Inflammatory macrophage (primary cell): ENCODE data around the gene PLCH2.

Experiments used
- DNase-seq, 2 donors: peaks; one replicate each; pipeline ENCODE4 v3.0.0-alpha.2; 2020 to 2022

PLCH2 gene

GRCh38 chr1:2533365-2533764 is 57.3 kb downstream of the PLCH2 start:
- DNase-seq = no peak

GRCh38 chr1:2534315-2534686 is 58.2 kb downstream of the PLCH2 start:
- DNase-seq = no peak

DNA sequence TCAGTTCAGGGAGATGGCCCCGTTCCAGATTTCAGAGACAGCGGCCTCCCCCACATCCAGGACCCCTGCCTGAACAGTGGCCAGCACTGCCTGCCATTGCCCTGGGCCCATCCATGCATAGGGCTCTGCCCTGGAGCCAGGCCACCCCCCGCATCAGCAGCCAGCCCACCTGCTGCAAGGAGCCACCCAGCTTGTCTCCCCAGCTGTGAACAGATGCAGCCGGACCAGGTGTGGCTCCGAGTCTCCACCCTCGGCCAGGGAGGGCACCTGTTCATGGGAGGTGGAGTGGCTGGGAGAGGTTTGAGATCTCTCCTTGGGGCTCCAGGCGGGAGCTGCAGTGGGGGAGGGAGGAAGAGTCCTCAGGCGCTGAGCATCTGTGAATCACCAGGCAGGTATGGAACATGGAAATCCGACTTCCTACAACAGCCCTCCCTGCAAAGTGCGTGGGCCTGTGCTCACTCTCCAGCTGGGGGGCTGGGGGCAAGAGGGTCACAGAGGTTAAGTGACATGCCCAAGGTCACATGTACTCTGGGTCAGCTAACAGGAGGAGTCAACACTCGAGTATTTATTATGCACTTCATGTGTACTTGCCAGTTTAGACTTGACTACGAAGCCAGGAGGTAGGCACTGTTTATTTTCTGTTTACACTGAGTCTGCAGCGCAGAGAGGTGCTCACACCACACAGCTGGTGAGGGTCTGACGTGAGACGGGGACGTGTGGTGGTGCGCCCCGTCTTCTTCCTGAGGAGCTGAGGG is 58.8 kb downstream of the PLCH2 start:
- DNase-seq = no peak

DNA sequence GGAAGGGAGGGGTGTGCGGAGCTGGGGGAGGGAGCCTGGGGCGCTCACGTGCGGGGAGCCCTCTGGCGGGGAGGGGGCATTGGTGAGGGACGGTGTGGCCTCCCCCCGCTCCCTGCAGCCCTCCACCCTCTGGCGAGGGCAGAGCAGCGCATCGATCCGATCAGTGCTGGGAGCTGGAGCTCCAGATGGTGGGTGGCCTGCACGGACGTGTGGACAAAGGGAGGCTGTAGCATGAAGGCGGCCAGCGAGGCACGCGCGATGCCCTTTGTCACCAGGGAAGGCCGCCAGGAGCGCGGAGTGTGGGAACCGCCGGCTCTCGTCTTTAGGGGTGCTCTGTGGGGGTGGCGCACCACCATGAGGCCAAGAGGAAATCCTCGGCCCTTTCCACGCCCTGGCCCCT is 59.4 kb downstream of the PLCH2 start:
- no peak for DNase-seq

- no peak for DNase-seq
These were observed 59.9 kb downstream of the PLCH2 start for GRCh38 chr1:2535981-2536380.

GRCh38 chr1:2537784-2538115 is 61.7 kb downstream of the PLCH2 start:
- DNase-seq = no peak

- DNase-seq = no peak
These were observed 62.3 kb downstream of the PLCH2 start for GRCh38 chr1:2538376-2538775.

GRCh38 chr1:2538872-2539271 is 62.8 kb downstream of the PLCH2 start:
- DNase-seq = no peak

DNA sequence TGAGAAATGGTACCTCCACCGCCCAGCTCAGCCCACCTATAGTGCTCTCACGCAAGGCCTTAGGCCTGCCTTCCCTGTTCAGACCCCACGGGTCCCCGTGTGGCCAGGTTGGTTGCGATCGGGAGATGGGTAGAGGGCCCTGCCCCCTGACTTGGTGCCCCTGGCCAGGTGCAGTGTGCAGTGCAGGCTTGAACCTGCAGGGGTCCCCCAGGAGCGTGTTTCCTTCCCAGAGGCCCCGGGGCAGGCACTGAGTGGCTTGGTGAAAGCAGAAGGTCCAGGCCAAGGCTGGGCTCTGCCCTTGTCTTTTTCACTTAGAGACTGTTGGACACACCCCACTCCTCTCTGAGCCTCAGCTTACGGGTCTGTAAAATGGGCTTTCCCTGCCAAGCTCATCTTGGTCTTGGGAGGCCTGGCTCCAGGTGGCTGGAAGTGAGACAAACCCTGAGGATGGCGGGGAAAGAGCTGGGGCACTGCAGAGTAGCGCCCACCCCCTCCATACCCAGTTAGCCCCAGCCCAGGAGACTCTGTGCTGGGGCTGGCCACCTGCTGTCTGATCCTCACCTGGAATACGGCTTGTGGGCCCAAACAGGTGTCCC is 63.3 kb downstream of the PLCH2 start:
- DNase-seq = no peak

- DNase-seq = no peak
These were observed 64.9 kb downstream of the PLCH2 start for GRCh38 chr1:2540816-2541492.

DNA sequence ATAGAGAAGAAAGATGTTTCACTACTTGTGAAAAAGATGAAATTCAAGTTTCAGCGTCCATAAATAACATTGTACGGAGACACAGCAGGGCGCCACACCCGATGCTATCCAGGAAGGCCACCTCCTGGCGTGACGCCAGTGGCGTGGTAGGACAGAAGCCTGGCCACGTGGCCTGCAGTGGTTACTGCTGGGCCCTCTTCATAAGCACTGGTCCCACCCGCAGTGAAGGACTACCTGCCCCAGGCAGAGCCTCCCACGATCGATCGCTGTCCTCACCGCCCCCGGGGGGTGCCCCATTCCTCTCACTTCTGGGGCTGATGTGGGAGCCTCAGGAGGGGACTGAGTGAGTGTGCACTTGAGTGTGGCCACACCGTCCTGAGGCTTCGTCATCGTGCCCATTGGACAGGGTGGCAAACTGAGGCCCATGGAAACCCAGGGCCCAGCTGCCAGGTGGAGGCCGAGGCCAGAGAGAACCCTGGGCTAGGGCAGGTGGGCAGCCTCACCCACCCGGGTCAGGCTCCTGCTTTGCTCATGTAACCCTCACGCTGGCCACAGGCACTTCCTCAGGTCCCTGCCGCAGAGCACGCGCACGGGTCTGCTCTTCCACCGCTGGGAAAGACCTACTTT is 65.6 kb downstream of the PLCH2 start:
- no peak for DNase-seq

- DNase-seq = no peak
These were observed 66.3 kb downstream of the PLCH2 start for GRCh38 chr1:2542246-2542915.

DNA sequence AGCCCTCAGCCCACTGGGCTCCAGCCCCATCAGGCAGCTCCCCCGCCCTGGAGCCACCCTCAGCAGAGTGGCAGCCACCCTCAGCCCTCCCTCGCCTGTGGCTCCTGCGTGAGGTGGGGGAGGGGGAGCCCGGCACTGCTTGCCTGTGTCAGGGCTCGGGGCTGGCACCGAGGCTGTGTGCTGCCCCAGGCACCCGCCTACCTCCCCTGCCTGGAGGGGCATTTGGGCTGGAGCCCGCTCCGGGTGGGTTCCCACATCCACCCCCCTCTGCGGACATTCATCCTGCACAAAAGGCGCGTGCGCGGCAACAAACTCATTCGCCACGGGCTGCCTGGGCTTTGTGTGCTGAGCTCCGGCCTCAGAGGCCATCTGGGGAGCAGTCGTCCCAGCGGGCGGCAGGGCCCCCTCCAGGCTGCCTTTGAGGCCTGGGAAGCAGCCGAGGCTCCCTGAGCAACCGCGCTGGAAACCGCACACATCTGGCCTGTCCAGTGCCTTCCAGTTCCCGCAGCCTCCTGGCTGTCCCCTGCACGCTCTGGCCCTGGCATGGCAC is 67.5 kb downstream of the PLCH2 start:
- no peak for DNase-seq

DNA sequence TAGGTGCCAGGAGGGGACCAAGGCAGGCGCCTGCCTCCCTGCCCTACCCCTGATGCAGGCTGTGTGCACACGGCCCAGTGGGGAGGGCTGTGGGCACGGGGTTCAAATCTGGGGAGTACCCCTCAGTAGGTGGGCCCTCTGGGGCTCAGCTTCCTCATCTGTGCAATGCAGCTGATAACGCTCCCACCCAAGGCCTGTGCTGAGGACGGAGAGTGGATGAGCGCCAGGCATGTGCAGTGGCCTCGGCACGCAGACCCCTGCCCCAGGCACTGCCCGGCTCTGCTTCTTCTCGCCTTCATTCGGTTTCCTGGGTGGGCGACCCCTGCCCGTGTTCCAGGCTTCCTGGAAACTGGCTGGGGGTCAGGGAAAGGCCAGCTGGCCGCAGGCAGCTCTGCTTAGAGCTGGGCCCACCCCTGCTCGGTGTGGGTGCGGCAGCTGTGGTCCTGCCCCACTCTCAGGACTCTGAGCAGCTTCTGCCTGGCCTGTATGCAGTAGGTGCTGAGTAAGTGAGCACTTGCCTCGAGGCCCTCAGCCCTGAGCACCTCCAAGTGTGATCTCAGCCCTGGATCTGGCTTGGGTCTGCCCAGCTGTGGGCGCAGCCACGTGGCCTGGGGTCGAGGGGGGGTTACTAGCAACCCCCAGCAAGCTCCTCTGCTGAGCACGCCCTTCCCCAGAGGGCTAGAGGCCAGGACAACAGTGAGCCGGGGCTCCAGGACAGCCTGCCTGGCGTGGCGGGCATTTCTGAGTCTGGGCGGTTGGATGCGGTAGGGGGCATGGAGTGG is 68.2 kb downstream of the PLCH2 start:
- no peak for DNase-seq

GRCh38 chr1:2544875-2545640 is 69.0 kb downstream of the PLCH2 start:
- no peak for DNase-seq

DNA sequence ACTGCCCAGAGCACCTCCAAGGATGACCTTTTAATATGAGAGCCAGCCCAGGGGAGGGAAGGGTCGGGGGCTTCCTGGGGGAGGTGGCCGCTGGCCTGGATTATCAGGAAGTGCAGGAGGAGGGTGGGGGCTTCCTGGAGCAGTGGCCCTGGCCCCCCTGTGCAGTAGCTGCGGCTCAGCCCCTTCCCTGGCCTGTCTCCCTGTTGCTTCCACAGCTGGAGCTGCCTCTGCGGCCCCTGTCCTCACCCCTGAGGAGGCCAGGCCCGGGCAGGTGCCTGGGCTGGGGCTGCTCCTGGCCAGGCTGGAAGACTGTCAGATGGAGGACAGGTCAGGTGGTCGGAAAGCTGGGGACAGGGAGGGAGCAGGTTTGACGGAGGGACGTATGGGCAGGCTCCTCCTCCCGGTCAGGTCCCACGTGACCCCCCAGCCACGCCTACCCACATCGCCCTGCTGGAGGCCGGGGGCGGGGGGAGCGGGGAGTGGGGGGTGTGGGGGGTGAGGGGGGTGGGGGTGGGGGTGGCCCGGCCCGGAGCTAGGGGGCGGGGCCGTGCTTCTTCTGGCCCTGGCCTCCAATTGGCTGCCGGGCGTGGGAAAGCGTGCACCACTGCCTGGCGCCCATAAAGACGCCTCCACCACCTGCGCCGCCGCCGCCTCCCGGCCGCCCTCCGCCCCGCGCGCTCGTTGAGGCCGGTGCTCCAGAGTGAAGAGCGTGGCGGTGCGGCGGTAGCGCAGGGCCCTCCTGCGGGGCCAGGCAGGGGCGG is 69.8 kb downstream of the PLCH2 start:
- peak; percentile 70 to 78 for DNase-seq

GRCh38 chr1:2546515-2547209 is 70.6 kb downstream of the PLCH2 start:
- DNase-seq = peak; percentile 87 to 93

DNA sequence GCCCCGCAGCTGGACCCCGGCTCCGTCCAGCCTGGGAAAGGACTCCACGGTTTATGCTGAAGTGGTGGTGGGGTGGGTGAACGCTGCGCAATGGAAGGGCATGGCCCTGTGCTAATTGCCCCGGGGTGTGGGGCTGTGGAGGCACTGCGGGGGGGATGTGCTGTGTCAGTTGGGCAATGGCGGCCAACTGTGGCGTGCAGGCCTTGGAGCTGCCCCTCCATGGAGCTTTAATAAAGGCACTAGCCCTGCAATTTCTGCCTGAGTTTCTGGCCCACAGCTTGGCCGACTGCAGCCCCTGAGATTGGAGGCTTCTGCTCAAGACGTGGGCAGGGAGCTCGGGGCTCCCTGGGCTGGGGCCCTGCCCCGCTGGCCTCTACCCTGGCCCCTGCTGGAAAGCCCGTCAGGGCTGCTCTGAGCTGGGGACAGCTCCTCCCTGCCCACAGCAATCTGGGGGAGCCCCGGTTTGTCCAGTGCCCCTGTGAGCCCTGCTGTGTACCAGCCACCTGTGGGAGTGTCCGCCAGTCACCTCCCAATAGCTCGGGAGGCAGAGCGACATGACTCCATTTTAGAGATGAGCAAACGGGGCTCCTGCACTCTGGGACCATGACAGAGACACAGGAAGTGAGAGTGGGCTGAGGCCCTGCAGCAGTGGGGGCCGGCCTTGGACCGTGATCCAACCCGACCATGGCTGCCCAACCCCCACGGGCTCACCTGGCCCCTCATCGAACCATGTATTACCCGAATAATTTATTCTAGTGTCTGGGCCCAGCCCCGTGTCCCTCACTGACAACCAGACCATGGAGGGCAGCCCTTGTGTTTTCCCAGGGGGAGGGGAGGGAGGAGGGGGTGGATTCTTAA is 71.3 kb downstream of the PLCH2 start:
- DNase-seq = peak; percentile 11 to 67
